GM18867 (cell line): ENCODE measurements around the gene DPF3.

Experiments used
- ATAC-seq: cut with Tn5 transposase; IDR thresholded peaks from one replicate; pipeline ENCODE4 v1.9.1; 2021; ENCODE audit warnings: mild to moderate bottlenecking, moderate library complexity; ENCODE audit not compliant: unreplicated experiment

DPF3 gene

GRCh38 chr14:72845196-72845595, 48.7 kb downstream of the DPF3 start:
- no peak for ATAC-seq

- no peak for ATAC-seq
Observed at GRCh38 chr14:72844524-72844923, 49.4 kb downstream of the DPF3 start.

GRCh38 chr14:72839753-72840607, 53.9 kb downstream of the DPF3 start:
- ATAC-seq, result no peak

- no peak for ATAC-seq
Observed at GRCh38 chr14:72839351-72839750, 54.5 kb downstream of the DPF3 start.

GRCh38 chr14:72836085-72836484, 57.8 kb downstream of the DPF3 start:
- ATAC-seq, result no peak

- ATAC-seq, result no peak
Observed at GRCh38 chr14:72833174-72833573, 60.7 kb downstream of the DPF3 start.

GRCh38 chr14:72830786-72831594, 62.9 kb downstream of the DPF3 start:
- no peak for ATAC-seq

GRCh38 chr14:72830356-72830755, 63.5 kb downstream of the DPF3 start:
- no peak for ATAC-seq

GRCh38 chr14:72828604-72829003, 65.3 kb downstream of the DPF3 start:
- ATAC-seq, result no peak

- ATAC-seq, result no peak
Observed at GRCh38 chr14:72826039-72826438, 67.9 kb downstream of the DPF3 start.

- ATAC-seq, result no peak
Observed at GRCh38 chr14:72825486-72825885, 68.4 kb downstream of the DPF3 start.

GRCh38 chr14:72824051-72824450, 69.8 kb downstream of the DPF3 start:
- ATAC-seq, result no peak

- ATAC-seq, result no peak
Observed at GRCh38 chr14:72822946-72823611, 70.8 kb downstream of the DPF3 start.

- no peak for ATAC-seq
Observed at GRCh38 chr14:72818998-72819397, 74.9 kb downstream of the DPF3 start.

GRCh38 chr14:72816287-72816686, 77.6 kb downstream of the DPF3 start:
- no peak for ATAC-seq

GRCh38 chr14:72815430-72815829, 78.5 kb downstream of the DPF3 start:
- no peak for ATAC-seq

GRCh38 chr14:72812292-72812851, 81.5 kb downstream of the DPF3 start:
- no peak for ATAC-seq

GRCh38 chr14:72810201-72810600, 83.7 kb downstream of the DPF3 start:
- ATAC-seq, result no peak

- no peak for ATAC-seq
Observed at GRCh38 chr14:72809063-72809462, 84.8 kb downstream of the DPF3 start.

GRCh38 chr14:72808564-72808963, 85.3 kb downstream of the DPF3 start:
- no peak for ATAC-seq

GRCh38 chr14:72802588-72802946, 91.3 kb downstream of the DPF3 start:
- ATAC-seq, result no peak
